GM18520 (cell line): ENCODE measurements around the gene TNFRSF21.
"Not testable (repeated sequence)": the region's sequence is repeated elsewhere in the genome, so short reads cannot be mapped to it uniquely, and the experiment has no call there.

Experiments
- ATAC-seq: cut with Tn5 transposase; IDR thresholded peaks from one replicate; pipeline ENCODE4 v1.9.1; 2021; ENCODE audit not compliant: unreplicated experiment

TNFRSF21 gene

GRCh38 chr6:47309291-47310130, at the start of gene TNFRSF21:
Gene TNFRSF21 (minus strand): TSS chr6:47309905. CDS start chr6:47309511, 394 bp downstream.
- ATAC-seq = peak; percentile 97

- ATAC-seq = peak; percentile 49
Measured at GRCh38 chr6:47358440-47359225, 48.9 kb upstream of the TNFRSF21 start.

DNA sequence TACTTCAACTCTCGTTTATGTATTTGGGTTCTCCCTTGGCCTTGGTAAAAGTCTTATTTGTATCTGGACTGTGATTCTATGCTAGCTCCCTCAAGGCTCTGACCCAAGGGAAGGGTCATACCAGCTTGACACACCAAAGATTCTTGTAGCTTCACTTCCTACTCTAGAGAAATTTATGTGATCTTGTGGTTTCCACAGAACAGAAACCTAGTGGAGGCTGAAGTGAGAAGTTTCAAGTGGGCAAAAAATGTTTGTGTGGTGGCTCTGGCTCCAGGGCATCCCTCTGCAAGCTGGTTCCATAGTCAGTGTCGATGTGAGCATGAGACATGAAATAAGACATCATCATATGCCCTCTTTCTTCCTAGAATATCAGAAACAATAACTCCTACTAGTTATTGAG, 48.1 kb upstream of the TNFRSF21 start:
- ATAC-seq = peak; percentile 52

GRCh38 chr6:47355496-47355895, 45.8 kb upstream of the TNFRSF21 start:
- ATAC-seq = no peak

DNA sequence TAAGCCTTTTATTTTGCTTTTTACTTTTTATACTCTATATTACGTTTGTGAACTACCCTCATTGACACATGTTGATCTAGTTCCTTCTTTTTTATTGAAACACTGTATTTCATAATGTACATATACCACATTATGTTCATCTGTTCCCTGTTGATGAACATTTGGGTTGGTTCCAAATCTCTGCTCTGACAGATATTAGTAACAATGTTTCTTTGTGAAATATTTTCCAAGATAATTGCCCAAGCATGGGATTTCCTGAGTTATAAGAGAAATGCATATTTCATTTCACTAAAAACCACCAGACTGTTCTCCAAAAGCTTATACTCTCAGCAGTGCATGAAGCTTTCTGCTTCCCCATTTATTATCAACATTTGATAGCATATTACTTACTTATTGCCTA, 44.2 kb upstream of the TNFRSF21 start:
- no peak for ATAC-seq

GRCh38 chr6:47352966-47353365, 43.3 kb upstream of the TNFRSF21 start:
- no peak for ATAC-seq

GRCh38 chr6:47352194-47352920, 42.7 kb upstream of the TNFRSF21 start:
- no peak for ATAC-seq

GRCh38 chr6:47351621-47352020, 41.9 kb upstream of the TNFRSF21 start:
- no peak for ATAC-seq

GRCh38 chr6:47349931-47350330, 40.2 kb upstream of the TNFRSF21 start:
- ATAC-seq = no peak

DNA sequence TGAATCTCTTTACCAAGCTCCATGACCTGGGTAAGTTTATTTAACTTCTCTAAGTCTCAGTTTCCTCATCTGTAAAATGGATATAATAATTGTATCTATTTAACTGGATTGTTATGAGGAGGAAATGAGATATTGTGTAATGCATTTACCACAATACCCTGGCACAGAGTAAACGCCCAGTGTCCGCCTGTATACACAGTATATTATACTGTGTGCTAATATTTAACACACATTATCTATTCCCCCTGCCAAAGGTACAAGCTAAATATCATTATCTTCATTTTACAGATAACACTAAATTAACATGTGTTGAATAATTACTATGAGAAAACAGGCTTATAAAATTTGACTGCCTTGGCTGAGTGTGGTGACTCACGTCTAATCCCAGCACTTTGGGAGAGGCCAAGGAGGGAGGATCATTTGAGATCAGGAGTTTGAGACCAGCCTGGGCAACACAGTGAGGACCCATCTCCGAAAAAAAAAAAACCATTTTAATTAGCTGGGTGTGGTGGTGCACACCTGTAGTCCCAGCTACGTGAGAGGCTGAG, 38.7 kb upstream of the TNFRSF21 start:
- ATAC-seq = no peak

GRCh38 chr6:47345761-47346160, 36.1 kb upstream of the TNFRSF21 start:
- ATAC-seq = no peak

- ATAC-seq = no peak
Measured at GRCh38 chr6:47344022-47344421, 34.3 kb upstream of the TNFRSF21 start.

DNA sequence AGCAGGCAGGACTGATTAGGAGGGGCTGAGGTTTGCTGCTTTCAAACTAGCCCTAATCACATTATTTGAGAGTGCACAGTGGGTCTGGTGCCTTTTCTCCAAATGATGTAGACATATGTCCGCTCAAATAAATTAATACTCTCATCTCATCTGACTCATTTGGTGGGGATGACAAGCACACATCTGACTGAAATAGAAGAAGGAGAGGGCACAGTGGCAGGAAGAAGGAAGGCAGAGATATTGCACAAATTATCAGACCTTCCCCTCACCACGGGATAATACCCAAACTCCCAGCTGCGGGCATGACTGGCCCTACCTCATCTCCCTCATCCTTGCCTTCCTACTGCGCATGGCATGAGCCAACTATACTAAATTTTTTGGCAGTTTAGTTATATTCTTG, 33.9 kb upstream of the TNFRSF21 start:
- no peak for ATAC-seq

- ATAC-seq = no peak
Measured at GRCh38 chr6:47342824-47343223, 33.1 kb upstream of the TNFRSF21 start.

GRCh38 chr6:47337519-47337918, 27.8 kb upstream of the TNFRSF21 start:
- ATAC-seq = no peak

GRCh38 chr6:47336334-47336733, 26.6 kb upstream of the TNFRSF21 start:
- ATAC-seq = no peak

DNA sequence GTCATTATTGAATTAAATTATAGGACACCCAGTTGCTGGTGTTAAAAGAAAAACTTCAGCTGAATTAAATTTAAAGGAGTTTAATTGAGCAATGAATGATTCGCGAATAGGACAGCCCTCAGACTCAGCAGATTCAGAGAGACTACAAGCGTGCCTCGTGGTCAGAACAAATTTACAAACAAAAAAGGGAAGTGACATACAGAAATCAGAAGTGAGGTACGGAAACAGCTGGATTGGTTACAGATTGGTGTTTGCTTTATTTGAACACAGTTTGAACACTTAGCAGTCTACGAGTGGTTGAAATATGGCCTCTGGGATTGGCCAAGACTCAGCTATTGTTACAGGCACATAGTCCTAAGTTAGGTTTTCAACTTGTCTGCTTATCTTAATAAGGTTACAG, 25.8 kb upstream of the TNFRSF21 start:
- peak; percentile 97 for ATAC-seq

- no peak for ATAC-seq
Measured at GRCh38 chr6:47334334-47334733, 24.6 kb upstream of the TNFRSF21 start.

- not testable (repeated sequence) for ATAC-seq
Measured at GRCh38 chr6:47328606-47329005, 18.9 kb upstream of the TNFRSF21 start.

DNA sequence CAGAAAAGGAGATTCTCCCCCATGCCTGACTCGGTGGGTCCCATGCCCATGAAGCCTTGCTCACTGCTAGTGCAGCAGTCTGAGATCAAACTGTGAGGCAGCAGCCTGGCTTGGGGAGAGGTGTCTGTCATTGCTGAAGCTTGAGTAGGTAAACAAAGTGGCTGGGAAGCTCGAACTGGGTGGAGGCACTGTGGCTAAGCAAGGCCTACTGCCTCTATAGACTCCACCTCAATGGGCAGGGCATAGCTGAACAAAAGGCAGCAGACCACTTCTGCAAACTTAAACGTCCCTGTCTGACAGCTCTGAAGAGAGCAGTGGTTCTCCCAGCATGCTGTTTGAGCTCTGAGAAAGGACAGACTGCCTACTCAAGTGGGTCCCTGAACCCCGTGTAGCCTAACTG, 18.4 kb upstream of the TNFRSF21 start:
- not testable (repeated sequence) for ATAC-seq

- no peak for ATAC-seq
Measured at GRCh38 chr6:47323887-47324286, 14.2 kb upstream of the TNFRSF21 start.
